ENCODE data around the gene TESK2. TPM values are rescaled to one million over a fixed set of nuclear protein-coding genes. Genes with fewer than 3 reads are reported as not detected.
A peak's percentile ranks its signal among the peaks of the same experiment; 100 is the strongest.

TESK2 gene
- total RNA-seq = 10 to 100 TPM; 16.5 to 30.5 (median 23.2) TPM

DNA sequence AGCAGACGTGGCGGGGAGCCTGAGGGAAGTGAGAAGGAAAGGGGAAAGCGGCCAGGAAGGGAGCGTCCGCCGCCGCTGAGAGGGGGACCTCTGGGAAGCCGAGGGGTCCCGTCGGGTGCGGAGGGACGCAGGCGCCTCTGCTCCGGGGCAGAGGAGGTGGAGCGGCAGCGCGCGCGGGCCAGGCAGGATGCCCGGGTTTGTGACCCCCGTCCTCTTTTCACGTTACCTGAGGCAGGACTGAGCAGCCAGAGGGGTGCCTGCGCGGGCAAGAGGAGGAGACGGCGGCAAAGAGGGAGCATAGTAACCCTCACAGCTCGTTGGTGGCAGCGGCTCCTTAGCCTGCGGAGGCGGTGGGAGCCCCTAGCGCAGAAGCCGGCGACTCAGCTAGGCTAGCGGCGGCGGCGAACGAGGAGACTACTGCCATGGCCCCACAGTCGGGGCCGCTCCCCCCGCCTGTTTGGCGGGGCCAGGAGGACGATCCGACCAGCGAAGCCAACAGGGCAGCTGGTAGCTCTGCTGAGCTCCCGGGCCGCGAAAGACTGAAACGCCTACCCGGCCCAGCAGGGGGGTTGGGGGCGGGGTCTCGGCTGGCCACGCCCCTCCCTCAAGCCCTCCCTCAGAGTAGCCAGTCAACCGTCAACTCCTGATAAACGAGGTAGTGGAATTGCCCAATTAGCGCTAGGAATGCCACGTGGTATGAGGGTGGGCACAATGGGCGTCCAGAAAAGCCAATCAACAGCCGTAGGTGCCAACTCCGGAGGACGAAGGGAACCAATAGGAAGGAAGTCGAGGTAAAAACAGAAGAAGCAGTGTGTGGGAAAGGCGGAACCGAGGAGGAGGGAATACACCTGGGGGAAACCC, at the start of gene TESK2:
Gene TESK2 (minus strand): TSS at position 538 of the 861 bp plus-strand sequence. CDS start 33,378 bp downstream, outside the sequence.
- Histone ChIP-seq H3K4me1 (peaks cover 0 to 10% (median 0%) of the 10 kb centered on the region in 4 donors), H3K27me3 (no peaks in the 10 kb centered on the region), H3K4me3 (peak within 1 kb of the TSS; percentile 85 to 99 (median 88)), H3K27ac (peak within 1 kb of the TSS; percentile 79 to 88 (median 86)), H3K9me3 (no peaks in the 10 kb centered on the region), H3K36me3 (no peaks in the 10 kb centered on the region)
- DNase-seq = peak; percentile 97 to 99 (median 98)
- TF ChIP-seq POLR2A (IDR thresholded peaks at IDR 0.05) = peak; percentile 91 to 96
- peak in 5 of 6 experiments; percentile 4 to 57 (median 52) for TF ChIP-seq CTCF (IDR thresholded peaks at IDR 0.05)

DNA sequence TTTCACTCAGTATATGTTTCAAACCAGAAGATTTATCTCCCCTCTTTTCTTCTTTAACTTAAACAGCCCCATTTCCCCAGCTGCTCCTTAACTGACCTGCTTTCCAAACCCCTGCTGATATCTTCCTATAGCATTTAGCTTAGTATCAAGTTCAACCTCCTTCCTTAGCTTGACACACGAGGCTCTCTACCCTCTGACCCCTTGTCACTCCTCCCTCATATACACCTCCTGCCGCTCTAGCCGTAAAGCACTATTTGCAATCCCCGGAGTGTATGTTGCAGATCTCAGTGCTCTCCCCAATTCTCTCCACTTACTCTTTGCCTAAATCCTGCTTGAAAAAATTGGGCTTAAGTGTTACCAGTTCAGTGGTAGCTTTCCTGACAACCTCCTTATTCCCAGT, 45.9 kb upstream of the TESK2 start:
- TF ChIP-seq POLR2A (IDR thresholded peaks at IDR 0.05) = no peak
- no peak for TF ChIP-seq CTCF (IDR thresholded peaks at IDR 0.05)
- H3K27ac ChIP-seq = no peak overlapping the region
- no peaks in the 10 kb centered on the region for H3K36me3 ChIP-seq
- H3K27me3 ChIP-seq = no peaks in the 10 kb centered on the region
- H3K4me3 ChIP-seq = no peak overlapping the region
- no peaks in the 10 kb centered on the region for H3K9me3 ChIP-seq
- DNase-seq = no peak
- H3K4me1 ChIP-seq = peaks cover 0 to 2% (median 0%) of the 10 kb centered on the region in 4 donors

- TF ChIP-seq POLR2A (IDR thresholded peaks at IDR 0.05) (no peak), CTCF (IDR thresholded peaks at IDR 0.05) (no peak)
- no peaks in the 10 kb centered on the region for H3K4me1 ChIP-seq
- H3K9me3 ChIP-seq = no peaks in the 10 kb centered on the region
- DNase-seq = no peak
- no peak overlapping the region for H3K4me3 ChIP-seq
- no peak overlapping the region for H3K27ac ChIP-seq
- no peaks in the 10 kb centered on the region for H3K36me3 ChIP-seq
- H3K27me3 ChIP-seq = no peaks in the 10 kb centered on the region
Observed at GRCh38 chr1:45535988-45536766, 45.2 kb upstream of the TESK2 start.

DNA sequence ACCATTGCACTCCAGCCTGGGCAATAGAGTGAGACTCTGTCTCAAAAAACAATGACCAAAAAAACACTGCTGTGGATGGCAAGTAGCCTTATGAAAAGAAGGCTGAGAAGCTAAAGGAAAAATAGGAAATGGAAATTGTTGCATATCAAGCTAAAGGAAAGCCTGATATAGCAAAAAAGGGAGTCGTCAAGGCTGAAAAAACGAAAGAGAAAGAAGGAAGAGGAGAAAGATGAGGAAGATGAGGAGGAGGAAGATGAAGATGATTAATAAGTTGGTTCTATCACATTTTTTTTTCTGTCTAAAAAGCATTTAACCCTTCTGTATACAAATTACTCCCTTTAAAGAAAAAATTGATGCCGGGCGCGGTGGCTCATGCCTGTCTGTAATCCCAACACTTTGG, 40.9 kb upstream of the TESK2 start:
- TF ChIP-seq POLR2A (IDR thresholded peaks at IDR 0.05) = no peak
- TF ChIP-seq CTCF (IDR thresholded peaks at IDR 0.05) = no peak
- no peaks in the 10 kb centered on the region for H3K4me1 ChIP-seq
- H3K9me3 ChIP-seq = no peaks in the 10 kb centered on the region
- H3K27ac ChIP-seq = no peak overlapping the region
- no peak overlapping the region for H3K4me3 ChIP-seq
- H3K36me3 ChIP-seq = no peaks in the 10 kb centered on the region
- H3K27me3 ChIP-seq = no peaks in the 10 kb centered on the region
- DNase-seq = no peak

DNA sequence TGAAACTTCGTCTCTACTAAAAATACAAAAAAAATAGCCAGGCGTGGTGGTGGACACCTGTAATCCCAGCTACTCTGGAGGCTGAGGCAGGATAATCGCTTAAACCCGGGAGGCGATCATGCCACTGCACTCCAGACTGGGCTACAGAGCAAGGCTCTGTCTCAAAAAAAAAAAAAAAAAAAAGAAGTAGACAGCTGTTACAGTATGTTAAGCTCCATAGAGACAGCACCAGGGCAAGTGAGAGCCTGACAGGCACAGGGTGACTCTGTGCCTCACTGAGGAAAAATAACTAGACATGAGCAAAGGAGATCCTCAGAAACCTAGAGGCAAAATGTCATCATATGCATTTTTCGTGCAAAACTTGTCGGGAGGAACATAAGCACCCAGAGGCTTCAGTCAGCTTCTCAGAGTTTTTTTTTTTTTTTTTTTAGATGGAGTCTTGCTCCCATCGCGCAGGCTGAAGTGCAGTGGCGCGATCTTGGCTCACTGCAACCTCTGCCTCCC, 39.7 kb upstream of the TESK2 start:
- DNase-seq = no peak
- H3K27ac ChIP-seq = no peak overlapping the region
- H3K27me3 ChIP-seq = no peaks in the 10 kb centered on the region
- H3K4me3 ChIP-seq = no peak overlapping the region
- TF ChIP-seq POLR2A (IDR thresholded peaks at IDR 0.05) (no peak), CTCF (IDR thresholded peaks at IDR 0.05) (no peak)
- H3K9me3 ChIP-seq = no peaks in the 10 kb centered on the region
- no peaks in the 10 kb centered on the region for H3K36me3 ChIP-seq
- no peaks in the 10 kb centered on the region for H3K4me1 ChIP-seq

Data from Peyer's patch (tissue), 4 donors.